Astrocyte of the spinal cord (primary cell): ENCODE data around the gene CLEC18C.
"Not testable (repeated sequence)": the region's sequence is repeated elsewhere in the genome, so short reads cannot be mapped to it uniquely, and the experiment has no call there.

Experiments used
- DNase-seq: peaks from one replicate; pipeline ENCODE4 v3.0.0; 2011; ENCODE audit warnings: low read depth, low spot score
- H3K4me3 ChIP-seq: 2 replicates; pipeline ENCODE4 v1.5.1; 2011; ENCODE audit warnings: low read depth, mild to moderate bottlenecking, low read length, moderate library complexity
- CTCF ChIP-seq: IDR thresholded peaks from 2 replicates; pipeline ENCODE4 v1.5.1; 2012; ENCODE audit warnings: low read depth, mild to moderate bottlenecking, low read length, inconsistent platforms
- in situ Hi-C: cut with HindIII; loops from 2 replicates; pipeline ENCODE4 v1.10.0; 2017; ENCODE audit warnings: low sequenced_read_pairs

CLEC18C gene

GRCh38 chr16:70151941-70152509 lies 21.6 kb upstream of the CLEC18C start:
- no peak for DNase-seq
- no peak for TF ChIP-seq CTCF
- in situ Hi-C loops = no loop called here
- H3K4me3 ChIP-seq = no peak overlapping the region

DNA sequence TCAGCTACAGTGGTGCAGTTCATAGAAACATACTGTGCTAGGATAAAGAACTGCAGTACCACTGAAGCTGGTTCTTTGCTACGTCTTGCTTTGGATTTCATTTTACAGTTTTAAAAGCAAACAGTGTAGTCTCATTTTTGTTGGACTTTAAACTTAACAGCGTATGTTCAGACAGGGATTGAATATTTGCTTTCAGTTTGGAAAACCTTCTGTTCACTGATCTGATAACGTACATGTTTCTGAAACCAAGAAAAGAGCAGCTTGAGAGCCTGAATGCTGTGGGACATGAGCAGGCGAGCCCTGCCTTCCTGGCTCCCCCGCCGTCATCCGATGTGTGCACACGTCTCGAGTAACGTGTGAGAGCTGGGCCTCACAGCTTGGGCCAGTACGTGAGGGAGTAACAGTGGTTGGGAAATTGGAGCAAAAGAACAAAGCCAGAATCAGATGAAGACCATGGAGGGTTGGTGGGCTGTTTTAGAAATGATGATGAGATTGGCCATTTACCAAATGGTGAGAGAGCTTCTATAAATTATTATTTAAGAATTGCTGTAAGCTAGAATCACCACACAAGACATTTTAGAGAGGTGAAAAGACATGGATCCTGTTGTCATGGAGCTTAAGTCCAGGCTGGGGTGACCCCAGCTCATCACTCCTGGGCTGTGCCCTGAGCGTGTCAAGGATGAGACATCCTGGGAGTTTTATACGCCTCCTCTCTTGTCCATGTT lies 20.8 kb upstream of the CLEC18C start:
- TF ChIP-seq CTCF = no peak
- in situ Hi-C loops = no loop called here
- H3K4me3 ChIP-seq = no peak overlapping the region
- no peak for DNase-seq

DNA sequence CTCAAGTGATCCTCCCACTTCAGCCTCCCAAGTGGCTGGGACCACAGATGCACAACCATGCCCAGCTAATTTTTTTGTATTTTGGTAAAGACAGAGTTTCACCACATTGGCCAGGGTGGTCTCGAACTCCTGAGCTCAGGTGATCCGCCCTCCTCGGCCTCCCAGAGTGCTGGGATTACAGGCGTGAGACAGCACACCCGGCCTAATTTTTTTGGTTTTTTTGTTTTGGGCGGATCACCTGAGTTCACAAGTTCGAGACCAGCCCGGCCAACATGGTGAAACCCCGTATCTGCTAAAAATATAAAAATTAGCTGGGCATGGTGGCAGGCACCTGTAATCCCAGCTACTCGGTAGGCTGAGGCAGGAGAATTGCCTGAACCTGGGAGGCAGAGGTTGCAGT lies 18.9 kb upstream of the CLEC18C start:
- H3K4me3 ChIP-seq, in situ Hi-C loops, DNase-seq: not testable (repeated sequence)

DNA sequence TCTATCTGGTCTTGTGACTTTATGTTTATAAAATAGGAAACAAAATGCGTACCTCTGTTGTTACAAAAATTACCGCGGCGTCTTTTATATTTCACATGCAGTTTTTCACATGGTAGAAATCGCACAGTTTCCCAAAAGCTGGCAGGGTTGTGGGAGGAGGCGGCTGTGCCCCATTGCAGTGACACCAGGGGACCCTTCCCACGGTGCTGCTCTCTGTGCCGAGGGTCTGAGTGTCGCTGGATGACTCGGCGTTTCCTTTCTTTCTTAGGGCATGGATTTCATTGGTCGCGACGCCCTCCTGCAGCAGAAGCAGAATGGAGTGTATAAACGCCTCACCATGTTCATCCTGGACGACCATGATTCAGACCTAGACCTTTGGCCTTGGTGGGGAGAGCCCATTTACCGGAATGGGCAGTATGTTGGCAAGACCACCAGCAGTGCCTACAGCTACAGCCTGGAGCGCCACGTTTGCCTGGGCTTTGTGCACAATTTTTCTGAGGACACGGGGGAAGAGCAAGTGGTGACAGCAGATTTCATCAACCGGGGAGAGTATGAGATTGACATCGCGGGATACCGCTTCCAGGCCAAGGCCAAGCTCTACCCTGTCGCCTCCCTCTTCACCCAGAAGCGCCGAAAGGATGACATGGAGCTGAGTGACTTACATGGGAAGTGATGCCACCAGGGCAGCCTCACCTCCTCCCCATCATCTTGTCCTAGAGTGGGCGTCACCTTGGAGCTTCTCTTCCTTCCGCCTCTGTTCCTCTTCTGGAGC lies 17.2 kb upstream of the CLEC18C start:
- TF ChIP-seq CTCF = no peak
- in situ Hi-C loops = no loop called here
- no peak overlapping the region for H3K4me3 ChIP-seq
- no peak for DNase-seq

- no peak overlapping the region for H3K4me3 ChIP-seq
- in situ Hi-C loops = no loop called here
- DNase-seq = no peak
- TF ChIP-seq CTCF = no peak
Measured at GRCh38 chr16:70157105-70157476, 16.5 kb upstream of the CLEC18C start.

- H3K4me3 ChIP-seq = no peak overlapping the region
- no peak for DNase-seq
- no peak for TF ChIP-seq CTCF
- in situ Hi-C loops = no loop called here
Measured at GRCh38 chr16:70157477-70158260, 15.9 kb upstream of the CLEC18C start.
